A549 (cell line): Measurements from ENCODE around the gene HIF1A.
"Not testable (repeated sequence)": the region's sequence is repeated elsewhere in the genome, so short reads cannot be mapped to it uniquely, and the experiment has no call there.

Experiments
- BHLHE40 ChIP-seq: IDR thresholded peaks from 2 replicates; pipeline ENCODE4 v1.6.1; 2012; ENCODE audit warnings: low read depth, low read length, inconsistent platforms
- MAFK ChIP-seq: fragments of 450-650 bp; IDR thresholded peaks from 2 replicates; pipeline ENCODE4 v1.6.1; 2014; ENCODE audit not compliant: partially characterized antibody
- POLR2A ChIP-seq: IDR thresholded peaks from 2 replicates; pipeline ENCODE4 v1.6.1; 2012; ENCODE audit warnings: mild to moderate bottlenecking, low read length
- POLR2AphosphoS2 ChIP-seq: conservative IDR thresholded peaks from 2 replicates; pipeline ENCODE4 v1.6.1; 2012; ENCODE audit warnings: low read length, improper control_type of control experiment, inconsistent platforms
- RAD21 ChIP-seq, 2 experiments: fragments of >200 bp in 1 of 2; sonication (Bioruptor Twin) in 1 of 2; formaldehyde crosslinking in 1 of 2; IDR thresholded peaks in 1 of 2; conservative IDR thresholded peaks in 1 of 2; 2 replicates in 1 of 2; 3 replicates in 1 of 2; pipeline ENCODE4 v1.6.1; 2012 to 2018; ENCODE audit warnings: inconsistent platforms in 1 of 2
- TF ChIP-seq, protein P1 (sequence below): fragments of >200 bp; sonication (Bioruptor Twin); formaldehyde crosslinking; IDR thresholded peaks from 3 replicates; pipeline ENCODE4 v1.5.1; 2016
- TF ChIP-seq, protein P2 (sequence below): fragments of 250-450 bp; sonication (Bioruptor Pico); IDR thresholded peaks from 2 replicates; pipeline ENCODE4 v1.5.0; 2020; ENCODE audit warnings: low read depth, mild to moderate bottlenecking, moderate library complexity
- TF ChIP-seq, protein P3 (sequence below): IDR thresholded peaks from 2 replicates; pipeline ENCODE4 v1.6.1; 2012; ENCODE audit warnings: low read depth, borderline replicate concordance

DNA sequence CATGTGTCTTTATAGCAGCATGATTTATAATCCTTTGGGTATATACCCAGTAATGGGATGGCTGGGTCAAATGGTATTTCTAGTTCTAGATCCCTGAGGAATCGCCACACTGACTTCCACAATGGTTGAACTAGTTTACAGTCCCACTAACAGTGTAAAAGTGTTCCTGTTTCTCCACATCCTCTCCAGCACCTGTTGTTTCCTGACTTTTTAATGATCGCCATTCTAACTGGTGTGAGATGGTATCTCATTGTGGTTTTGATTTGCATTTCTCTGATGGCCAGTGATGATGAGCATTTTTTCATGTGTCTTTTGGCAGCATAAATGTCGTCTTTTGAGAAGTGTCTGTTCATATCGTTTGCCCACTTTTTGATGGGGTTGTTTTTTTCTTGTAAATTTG, 12.5 kb downstream of the HIF1A start:
- TF ChIP-seq POLR2AphosphoS2; RAD21 (conservative IDR thresholded peaks at IDR 0.05 in 1 of 2, IDR thresholded peaks at IDR 0.05 in 1 of 2); MAFK; BHLHE40; POLR2A: not testable (repeated sequence)
- TF ChIP-seq, protein P1, sequence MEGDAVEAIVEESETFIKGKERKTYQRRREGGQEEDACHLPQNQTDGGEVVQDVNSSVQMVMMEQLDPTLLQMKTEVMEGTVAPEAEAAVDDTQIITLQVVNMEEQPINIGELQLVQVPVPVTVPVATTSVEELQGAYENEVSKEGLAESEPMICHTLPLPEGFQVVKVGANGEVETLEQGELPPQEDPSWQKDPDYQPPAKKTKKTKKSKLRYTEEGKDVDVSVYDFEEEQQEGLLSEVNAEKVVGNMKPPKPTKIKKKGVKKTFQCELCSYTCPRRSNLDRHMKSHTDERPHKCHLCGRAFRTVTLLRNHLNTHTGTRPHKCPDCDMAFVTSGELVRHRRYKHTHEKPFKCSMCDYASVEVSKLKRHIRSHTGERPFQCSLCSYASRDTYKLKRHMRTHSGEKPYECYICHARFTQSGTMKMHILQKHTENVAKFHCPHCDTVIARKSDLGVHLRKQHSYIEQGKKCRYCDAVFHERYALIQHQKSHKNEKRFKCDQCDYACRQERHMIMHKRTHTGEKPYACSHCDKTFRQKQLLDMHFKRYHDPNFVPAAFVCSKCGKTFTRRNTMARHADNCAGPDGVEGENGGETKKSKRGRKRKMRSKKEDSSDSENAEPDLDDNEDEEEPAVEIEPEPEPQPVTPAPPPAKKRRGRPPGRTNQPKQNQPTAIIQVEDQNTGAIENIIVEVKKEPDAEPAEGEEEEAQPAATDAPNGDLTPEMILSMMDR = not testable (repeated sequence)
- TF ChIP-seq, protein P2, sequence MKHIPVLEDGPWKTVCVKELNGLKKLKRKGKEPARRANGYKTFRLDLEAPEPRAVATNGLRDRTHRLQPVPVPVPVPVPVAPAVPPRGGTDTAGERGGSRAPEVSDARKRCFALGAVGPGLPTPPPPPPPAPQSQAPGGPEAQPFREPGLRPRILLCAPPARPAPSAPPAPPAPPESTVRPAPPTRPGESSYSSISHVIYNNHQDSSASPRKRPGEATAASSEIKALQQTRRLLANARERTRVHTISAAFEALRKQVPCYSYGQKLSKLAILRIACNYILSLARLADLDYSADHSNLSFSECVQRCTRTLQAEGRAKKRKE (CRISPR knock-in tag) = not testable (repeated sequence)
- TF ChIP-seq, protein P3, sequence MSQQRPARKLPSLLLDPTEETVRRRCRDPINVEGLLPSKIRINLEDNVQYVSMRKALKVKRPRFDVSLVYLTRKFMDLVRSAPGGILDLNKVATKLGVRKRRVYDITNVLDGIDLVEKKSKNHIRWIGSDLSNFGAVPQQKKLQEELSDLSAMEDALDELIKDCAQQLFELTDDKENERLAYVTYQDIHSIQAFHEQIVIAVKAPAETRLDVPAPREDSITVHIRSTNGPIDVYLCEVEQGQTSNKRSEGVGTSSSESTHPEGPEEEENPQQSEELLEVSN = not testable (repeated sequence)
